IPS DF 6.9 (cell line): ENCODE measurements around the gene ROBO2.

Source experiments
- DNase-seq: peaks from one replicate; pipeline ENCODE4 v3.0.0-alpha.2; 2013; ENCODE audit warnings: low read depth, low spot score
- H3K27ac ChIP-seq: one replicate; pipeline ENCODE4 v1.5.1; 2013; ENCODE audit warnings: low read length, control low read depth
- H3K27me3 ChIP-seq: 2 replicates; pipeline ENCODE4 v1.6.1; 2013; ENCODE audit warnings: mild to moderate bottlenecking, low read length; ENCODE audit not compliant: control insufficient read depth, insufficient read depth
- H3K36me3 ChIP-seq: 2 replicates; pipeline ENCODE4 v1.6.1; 2013; ENCODE audit warnings: low read length; ENCODE audit not compliant: control insufficient read depth, insufficient read depth
- H3K4me1 ChIP-seq: 2 replicates; pipeline ENCODE4 v1.6.1; 2013; ENCODE audit warnings: low read length; ENCODE audit not compliant: control insufficient read depth, insufficient read depth
- H3K4me3 ChIP-seq: 2 replicates; pipeline ENCODE4 v1.5.1; 2013; ENCODE audit warnings: mild to moderate bottlenecking, low read length
- H3K9me3 ChIP-seq: 2 replicates; pipeline ENCODE4 v1.6.1; 2013; ENCODE audit warnings: low read length, inconsistent platforms; ENCODE audit not compliant: control insufficient read depth, insufficient read depth
- WGBS: extraction: QIAGEN DNeasy Blood & Tissue Kit; methylation state at CpG from one replicate; pipeline ENCODE4 v1.1.7; 2013; ENCODE audit warnings: mixed read lengths, missing lambda C conversion rate; ENCODE audit not compliant: insufficient read length, insufficient coverage; 5-methylcytosine and 5-hydroxymethylcytosine counted together

ROBO2 gene

GRCh38 chr3:77204788-77205187 is 164.9 kb downstream of the ROBO2 start:
- no CpG with 5 or more reads among the region's 11 CpGs for WGBS
- no peak for DNase-seq
- Histone ChIP-seq H3K27me3 (no peaks in the 10 kb centered on the region), H3K27ac (no peak overlapping the region), H3K4me3 (no peak overlapping the region), H3K4me1 (peaks cover 3% of the 10 kb centered on the region; the same call in 1 of the 2 replicates), H3K9me3 (no peaks in the 10 kb centered on the region), H3K36me3 (no peaks in the 10 kb centered on the region)

- Histone ChIP-seq H3K4me1 (peaks cover 3% of the 10 kb centered on the region; the same call in 1 of the 2 replicates), H3K27ac (no peak overlapping the region)
- no CpG with 5 or more reads among the region's 8 CpGs for WGBS
Observed at GRCh38 chr3:77207753-77208152, 167.9 kb downstream of the ROBO2 start.

GRCh38 chr3:77222701-77223100 is 182.8 kb downstream of the ROBO2 start:
- no peaks in the 10 kb centered on the region for H3K4me1 ChIP-seq
- WGBS: no CpG with 5 or more reads among the region's 3 CpGs
- no peak overlapping the region for H3K27ac ChIP-seq
- no peak overlapping the region for H3K4me3 ChIP-seq
- DNase-seq: no peak
- no peaks in the 10 kb centered on the region for H3K9me3 ChIP-seq
- no peaks in the 10 kb centered on the region for H3K36me3 ChIP-seq
- no peaks in the 10 kb centered on the region for H3K27me3 ChIP-seq

More at GRCh38 chr3:77207753-77208152, 167.9 kb downstream of the ROBO2 start:
- no peaks in the 10 kb centered on the region for H3K27me3 ChIP-seq
- H3K36me3 ChIP-seq: no peaks in the 10 kb centered on the region
- no peak overlapping the region for H3K4me3 ChIP-seq
- DNase-seq: no peak
- H3K9me3 ChIP-seq: no peaks in the 10 kb centered on the region

- Histone ChIP-seq H3K9me3 (no peaks in the 10 kb centered on the region), H3K4me1 (no peaks in the 10 kb centered on the region), H3K27me3 (no peaks in the 10 kb centered on the region), H3K4me3 (no peak overlapping the region), H3K27ac (no peak overlapping the region), H3K36me3 (no peaks in the 10 kb centered on the region)
- DNase-seq: no peak
- no CpG with 5 or more reads among the region's 2 CpGs for WGBS
Observed at GRCh38 chr3:77227567-77227966, 187.7 kb downstream of the ROBO2 start.

- no peak overlapping the region for H3K27ac ChIP-seq
- no peak overlapping the region for H3K4me3 ChIP-seq
- no peaks in the 10 kb centered on the region for H3K36me3 ChIP-seq
- WGBS: no CpG with 5 or more reads among the region's 2 CpGs
- no peaks in the 10 kb centered on the region for H3K27me3 ChIP-seq
- DNase-seq: no peak
- H3K9me3 ChIP-seq: no peaks in the 10 kb centered on the region
- H3K4me1 ChIP-seq: no peaks in the 10 kb centered on the region
Observed at GRCh38 chr3:77232557-77232956, 192.7 kb downstream of the ROBO2 start.

- H3K27ac ChIP-seq: no peak overlapping the region
- H3K27me3 ChIP-seq: no peaks in the 10 kb centered on the region
- H3K9me3 ChIP-seq: no peaks in the 10 kb centered on the region
- no peaks in the 10 kb centered on the region for H3K36me3 ChIP-seq
- no peak for DNase-seq
- H3K4me3 ChIP-seq: no peak overlapping the region
- WGBS: no CpG with 5 or more reads among the region's 2 CpGs
- H3K4me1 ChIP-seq: no peaks in the 10 kb centered on the region
Observed at GRCh38 chr3:77234004-77234403, 194.1 kb downstream of the ROBO2 start.

GRCh38 chr3:77236118-77236517 is 196.2 kb downstream of the ROBO2 start:
- Histone ChIP-seq H3K4me3 (no peak overlapping the region), H3K27me3 (no peaks in the 10 kb centered on the region), H3K4me1 (no peaks in the 10 kb centered on the region), H3K27ac (no peak overlapping the region), H3K36me3 (no peaks in the 10 kb centered on the region), H3K9me3 (no peaks in the 10 kb centered on the region)
- no CpG with 5 or more reads among the region's 7 CpGs for whole genome bisulfite sequencing
- no peak for DNase-seq

GRCh38 chr3:77240072-77240650 is 200.3 kb downstream of the ROBO2 start:
- no peaks in the 10 kb centered on the region for H3K9me3 ChIP-seq

GRCh38 chr3:77242371-77242770 is 202.5 kb downstream of the ROBO2 start:
- H3K27ac ChIP-seq: no peak overlapping the region
- H3K36me3 ChIP-seq: no peaks in the 10 kb centered on the region
- no peaks in the 10 kb centered on the region for H3K9me3 ChIP-seq
- WGBS: no CpG with 5 or more reads among the region's 2 CpGs
- no peak for DNase-seq
- H3K4me3 ChIP-seq: no peak overlapping the region
- no peaks in the 10 kb centered on the region for H3K27me3 ChIP-seq
- no peaks in the 10 kb centered on the region for H3K4me1 ChIP-seq

More at GRCh38 chr3:77240072-77240650, 200.3 kb downstream of the ROBO2 start:
- Histone ChIP-seq H3K27me3 (no peaks in the 10 kb centered on the region), H3K4me3 (no peak overlapping the region), H3K36me3 (no peaks in the 10 kb centered on the region), H3K27ac (no peak overlapping the region), H3K4me1 (no peaks in the 10 kb centered on the region)
- WGBS: no CpG with 5 or more reads among the region's 40 CpGs
- no peak for DNase-seq

- Histone ChIP-seq H3K36me3 (no peaks in the 10 kb centered on the region), H3K27me3 (no peaks in the 10 kb centered on the region), H3K4me3 (no peak overlapping the region), H3K27ac (no peak overlapping the region), H3K9me3 (no peaks in the 10 kb centered on the region), H3K4me1 (no peaks in the 10 kb centered on the region)
- DNase-seq: no peak
- WGBS: no CpG with 5 or more reads among the region's 3 CpGs
Observed at GRCh38 chr3:77244981-77245380, 205.1 kb downstream of the ROBO2 start.

GRCh38 chr3:77247061-77247460 is 207.2 kb downstream of the ROBO2 start:
- no peak for DNase-seq

More at GRCh38 chr3:77247061-77247460, 207.2 kb downstream of the ROBO2 start:
- H3K27ac ChIP-seq: no peak overlapping the region
- no CpG with 5 or more reads among the region's 6 CpGs for WGBS
- H3K4me1 ChIP-seq: no peaks in the 10 kb centered on the region
- no peaks in the 10 kb centered on the region for H3K27me3 ChIP-seq
- no peaks in the 10 kb centered on the region for H3K9me3 ChIP-seq
- H3K36me3 ChIP-seq: no peaks in the 10 kb centered on the region
- no peak overlapping the region for H3K4me3 ChIP-seq
